Hepatocyte (in vitro differentiated cells): Measurements from ENCODE around the gene GRIA2. TPM values are rescaled to one million over a fixed set of nuclear protein-coding genes. Genes with fewer than 3 reads are reported as not detected.

Experiments used
- DNase-seq: peaks from one replicate; pipeline ENCODE4 v3.0.0-alpha.2; 2016; ENCODE audit warnings: low spot score
- H2AFZ ChIP-seq: fragments of 200-600 bp; sonication (generic); 2 replicates; pipeline ENCODE4 v1.6.0; 2016; ENCODE audit warnings: antibody characterized with exemption, mild to moderate bottlenecking
- H3K27ac ChIP-seq: fragments of 200-600 bp; sonication (generic); 2 replicates; pipeline ENCODE4 v1.5.1; 2016; ENCODE audit warnings: mild to moderate bottlenecking
- H3K27me3 ChIP-seq: fragments of 200-600 bp; sonication (generic); 2 replicates; pipeline ENCODE4 v1.6.1; 2016
- H3K36me3 ChIP-seq: fragments of 200-600 bp; sonication (generic); replicated peaks from 2 replicates; pipeline ENCODE4 v1.5.1; 2016; ENCODE audit warnings: low read depth; ENCODE audit not compliant: insufficient read depth
- H3K4me1 ChIP-seq: fragments of 200-600 bp; sonication (generic); 2 replicates; pipeline ENCODE4 v1.5.1; 2016; ENCODE audit warnings: mild to moderate bottlenecking, moderate library complexity; ENCODE audit not compliant: insufficient read depth
- H3K4me2 ChIP-seq: fragments of 200-600 bp; sonication (generic); 2 replicates; pipeline ENCODE4 v1.6.0; 2016
- H3K4me3 ChIP-seq: fragments of 200-600 bp; sonication (generic); 2 replicates; pipeline ENCODE4 v1.5.1; 2016; ENCODE audit warnings: mild to moderate bottlenecking
- H3K79me2 ChIP-seq: fragments of 200-600 bp; sonication (generic); 2 replicates; pipeline ENCODE4 v1.6.0; 2017; ENCODE audit warnings: mild to moderate bottlenecking
- H3K9me2 ChIP-seq: fragments of 200-600 bp; sonication (generic); replicated peaks from 2 replicates; pipeline ENCODE4 v1.6.0; 2017; ENCODE audit warnings: mild to moderate bottlenecking; ENCODE audit not compliant: insufficient read depth
- H3K9me3 ChIP-seq: fragments of 200-600 bp; sonication (generic); 2 replicates; pipeline ENCODE4 v1.5.1; 2016; ENCODE audit warnings: low read depth, mild to moderate bottlenecking
- H4K20me1 ChIP-seq: fragments of 200-600 bp; sonication (generic); 2 replicates; pipeline ENCODE4 v1.6.0; 2016; ENCODE audit warnings: mild to moderate bottlenecking; ENCODE audit not compliant: insufficient read depth, poor library complexity, severe bottlenecking
- CTCF ChIP-seq: fragments of 200-600 bp; sonication (generic); IDR thresholded peaks from 2 replicates; pipeline ENCODE4 v1.5.1; 2016; ENCODE audit warnings: antibody characterized with exemption, mild to moderate bottlenecking; ENCODE audit not compliant: poor library complexity
- EZH2 ChIP-seq: fragments of 200-600 bp; sonication (generic); IDR thresholded peaks from 2 replicates; pipeline ENCODE4 v1.6.1; 2016; ENCODE audit warnings: antibody characterized with exemption, mild to moderate bottlenecking, borderline replicate concordance
- EZH2phosphoT487 ChIP-seq: fragments of 200-600 bp; sonication (generic); IDR thresholded peaks from one replicate; pipeline ENCODE4 v1.6.1; 2018; ENCODE audit warnings: antibody characterized with exemption, mild to moderate bottlenecking, low read depth, moderate library complexity; ENCODE audit not compliant: unreplicated experiment, severe bottlenecking
- WGBS: methylation state at CpG from one replicate; pipeline ENCODE4 v1.1.6; 2016; ENCODE audit warnings: low lambda C conversion rate; ENCODE audit errors: missing lambda C conversion rate; 5-methylcytosine and 5-hydroxymethylcytosine counted together
- polyA plus RNA-seq: library from polyadenylated mRNA; unstranded; fragments of >200 nt; fragmentation: Nextera tagmentation; extraction: Ambion mirVana; gene quantifications from 2 replicates; pipeline ENCODE4 v1.2.1, GENCODE V29; 2016
- total RNA-seq: library from RNA; depleted of rRNA; stranded (reverse); fragments of >200 nt; gene quantifications from 2 replicates; pipeline ENCODE4 v1.2.3, GENCODE V29; 2014

The GRIA2 gene
- total and polyA plus RNA-seq, 2 experiments from 2014 or later: 1.5 TPM

- no peaks in the 10 kb centered on the region for H3K9me2 ChIP-seq
- no peak for TF ChIP-seq EZH2
- no peak for TF ChIP-seq CTCF
- no peak for TF ChIP-seq EZH2phosphoT487
- no peaks in the 10 kb centered on the region for H3K36me3 ChIP-seq
- no peaks in the 10 kb centered on the region for H4K20me1 ChIP-seq
- no peak overlapping the region for H3K27ac ChIP-seq
- H3K79me2 ChIP-seq: no peaks in the 10 kb centered on the region
- no peak overlapping the region for H2AFZ ChIP-seq
- WGBS: 66% methylated on average over 6 of the region's 6 CpGs
- H3K4me1 ChIP-seq: no peaks in the 10 kb centered on the region
- no peak overlapping the region for H3K4me3 ChIP-seq
- no peak for DNase-seq
- H3K9me3 ChIP-seq: no peaks in the 10 kb centered on the region
- no peaks in the 10 kb centered on the region for H3K27me3 ChIP-seq
- no peak overlapping the region for H3K4me2 ChIP-seq
Measured at GRCh38 chr4:157303471-157303960, 83.0 kb downstream of the GRIA2 start.

- Histone ChIP-seq H3K4me1 (no peaks in the 10 kb centered on the region), H3K36me3 (no peaks in the 10 kb centered on the region), H3K4me3 (no peak overlapping the region), H3K27me3 (no peaks in the 10 kb centered on the region), H3K9me2 (no peaks in the 10 kb centered on the region), H4K20me1 (no peaks in the 10 kb centered on the region), H3K4me2 (no peak overlapping the region), H3K79me2 (no peaks in the 10 kb centered on the region), H3K27ac (no peak overlapping the region), H2AFZ (no peak overlapping the region), H3K9me3 (no peaks in the 10 kb centered on the region)
- WGBS: 81% methylated on average over 5 of the region's 5 CpGs
- DNase-seq: no peak
- TF ChIP-seq EZH2 (no peak), EZH2phosphoT487 (no peak), CTCF (no peak)
Measured at GRCh38 chr4:157304769-157305168, 84.2 kb downstream of the GRIA2 start.

- H2AFZ ChIP-seq: no peak overlapping the region
- H3K9me3 ChIP-seq: no peaks in the 10 kb centered on the region
- no peak overlapping the region for H3K4me2 ChIP-seq
- no peaks in the 10 kb centered on the region for H4K20me1 ChIP-seq
- no peaks in the 10 kb centered on the region for H3K4me1 ChIP-seq
- H3K79me2 ChIP-seq: no peaks in the 10 kb centered on the region
- no peak for TF ChIP-seq EZH2
- H3K27me3 ChIP-seq: no peaks in the 10 kb centered on the region
- no peaks in the 10 kb centered on the region for H3K9me2 ChIP-seq
- DNase-seq: no peak
- no peak overlapping the region for H3K4me3 ChIP-seq
- no peaks in the 10 kb centered on the region for H3K36me3 ChIP-seq
- H3K27ac ChIP-seq: no peak overlapping the region
- WGBS: 82% methylated on average over 5 of the region's 5 CpGs
Measured at GRCh38 chr4:157312702-157313101, 92.2 kb downstream of the GRIA2 start.

- no peak overlapping the region for H3K4me2 ChIP-seq
Measured at GRCh38 chr4:157314906-157315305, 94.4 kb downstream of the GRIA2 start.

More at GRCh38 chr4:157314906-157315305, 94.4 kb downstream of the GRIA2 start:
- no peaks in the 10 kb centered on the region for H3K79me2 ChIP-seq
- H3K9me3 ChIP-seq: no peaks in the 10 kb centered on the region
- no peak overlapping the region for H3K4me3 ChIP-seq
- H3K27ac ChIP-seq: no peak overlapping the region
- H3K4me1 ChIP-seq: no peaks in the 10 kb centered on the region
- TF ChIP-seq CTCF: no peak
- TF ChIP-seq EZH2phosphoT487: no peak
- no peak for TF ChIP-seq EZH2
- H3K9me2 ChIP-seq: no peaks in the 10 kb centered on the region
- H2AFZ ChIP-seq: no peak overlapping the region
- no peak for DNase-seq
- H3K27me3 ChIP-seq: no peaks in the 10 kb centered on the region
- no peaks in the 10 kb centered on the region for H3K36me3 ChIP-seq
- H4K20me1 ChIP-seq: no peaks in the 10 kb centered on the region
- WGBS: 73% methylated on average over 1 of the region's 1 CpG
